MCF 10A (cell line): ENCODE measurements around the gene IL1A. TPM values are rescaled to one million over a fixed set of nuclear protein-coding genes. Genes with fewer than 3 reads are reported as not detected.

Experiments used
- BruUV-seq: library from RNA; stranded (reverse); fragments of 400-500 nt; replicated peaks from 2 replicates; lab custom pipeline; 2021; lab: Mats Ljungman, UMichigan
- CTCF ChIA-PET: fragments of 300-600 bp; sonication (Branson Sonifier 250); formaldehyde crosslinking; extraction: SDS; loops from one replicate; lab custom pipeline; 2021; ENCODE audit warnings: antibody characterized with exemption, inconsistent platforms; lab: Yijun Ruan, JAX
- POLR2A ChIA-PET: fragments of 300-600, 350-650 bp; sonication (Branson Sonifier 250); formaldehyde crosslinking; extraction: SDS; loops from one replicate; lab custom pipeline; 2020; ENCODE audit warnings: antibody characterized with exemption, inconsistent platforms; lab: Yijun Ruan, JAX
- DNase-seq: peaks from one replicate; pipeline ENCODE4 v3.0.0-alpha.2; 2018; ENCODE audit not compliant: unreplicated experiment
- H3K27ac Mint-ChIP-seq: one replicate; pipeline ENCODE4 v1.8.0; 2022; ENCODE audit warnings: mild to moderate bottlenecking, low read depth, mixed read lengths; ENCODE audit not compliant: unreplicated experiment
- H3K27me3 Mint-ChIP-seq: one replicate; pipeline ENCODE4 v1.8.0; 2022; ENCODE audit warnings: mixed read lengths; ENCODE audit not compliant: insufficient read depth, unreplicated experiment
- H3K36me3 Mint-ChIP-seq: one replicate; pipeline ENCODE4 v1.8.0; 2022; ENCODE audit warnings: mild to moderate bottlenecking, moderate library complexity, mixed read lengths; ENCODE audit not compliant: insufficient read depth, unreplicated experiment
- H3K4me1 Mint-ChIP-seq: one replicate; pipeline ENCODE4 v1.8.0; 2022; ENCODE audit warnings: mixed read lengths; ENCODE audit not compliant: insufficient read depth, unreplicated experiment
- H3K4me3 Mint-ChIP-seq: one replicate; pipeline ENCODE4 v1.8.0; 2022; ENCODE audit warnings: mild to moderate bottlenecking, moderate library complexity, mixed read lengths; ENCODE audit not compliant: unreplicated experiment
- H3K9me3 Mint-ChIP-seq: one replicate; pipeline ENCODE4 v1.8.0; 2022; ENCODE audit warnings: mixed read lengths; ENCODE audit not compliant: unreplicated experiment
- CTCF ChIP-seq: fragments of 200-600 bp; IDR thresholded peaks from one replicate; pipeline ENCODE4 v1.8.0; 2022; ENCODE audit warnings: antibody characterized with exemption, mild to moderate bottlenecking; ENCODE audit not compliant: unreplicated experiment
- intact Hi-C: fragments of 100-400 bp; cut with micrococcal nuclease; formaldehyde crosslinking; loops from 2 replicates; pipeline ENCODE4 v1.14.1; 2022
- total RNA-seq: library from RNA; stranded (reverse); gene quantifications from 2 replicates; pipeline ENCODE4 v1.2.3, GENCODE V29; 2022

Gene IL1A
- total RNA-seq, 1 experiment from 2014 or later = 170 TPM

GRCh38 chr2:112727276-112728028 is 56.8 kb downstream of the IL1A start:
- H3K36me3 Mint-ChIP-seq = no peaks in the 10 kb centered on the region
- BruUV-seq = no TSS peak
- no peak overlapping the region for H3K27ac Mint-ChIP-seq
- DNase-seq = no peak
- H3K4me1 Mint-ChIP-seq = no peaks in the 10 kb centered on the region
- H3K9me3 Mint-ChIP-seq = no peaks in the 10 kb centered on the region
- no peaks in the 10 kb centered on the region for H3K27me3 Mint-ChIP-seq
- ChIA-PET POLR2A (interaction anchor here (0.7 to 6.2 kb wide), 9 partner anchors 10 to 145 kb away, joined by 4 to 53 read pairs (median 8); partner anchors contain the start of gene SLC20A1), CTCF (interaction anchor here (0.6 to 9.7 kb wide), 33 partner anchors 10 to 490 kb away, joined by 3 to 210 read pairs (median 6); partner anchors contain the start of genes CHCHD5 and SLC20A1)
- intact Hi-C loops = loop anchor here (2.0 kb wide), 2 partner anchors 71 to 185 kb away; partner anchors contain the start of gene POLR1B
- no peak for TF ChIP-seq CTCF
- no peak overlapping the region for H3K4me3 Mint-ChIP-seq

GRCh38 chr2:112726487-112727190 is 57.7 kb downstream of the IL1A start:
- Mint-ChIP-seq H3K9me3 (no peaks in the 10 kb centered on the region), H3K4me1 (no peaks in the 10 kb centered on the region), H3K27ac (no peak overlapping the region), H3K36me3 (no peaks in the 10 kb centered on the region), H3K4me3 (no peak overlapping the region), H3K27me3 (no peaks in the 10 kb centered on the region)
- peak; percentile 98 for TF ChIP-seq CTCF
- peak; percentile 94 for DNase-seq
- POLR2A ChIA-PET = interaction anchor here (0.7 to 6.2 kb wide), 12 partner anchors 11 to 144 kb away, joined by 4 to 53 read pairs (median 6); partner anchors contain the start of gene SLC20A1
- BruUV-seq = no TSS peak
- CTCF ChIA-PET = interaction anchor here (0.6 to 9.7 kb wide), 46 partner anchors 11 to 363 kb away, joined by 3 to 210 read pairs (median 4); partner anchors contain the start of genes CHCHD5 and SLC20A1
- intact Hi-C loops = loop anchor here (1.0 to 2.0 kb wide), 5 partner anchors 70 to 184 kb away; partner anchors contain the start of genes POLR1B and SLC20A1

GRCh38 chr2:112725545-112726457 is 58.5 kb downstream of the IL1A start:
- Mint-ChIP-seq H3K27me3 (no peaks in the 10 kb centered on the region), H3K27ac (no peak overlapping the region), H3K9me3 (no peaks in the 10 kb centered on the region), H3K4me3 (no peak overlapping the region), H3K4me1 (no peaks in the 10 kb centered on the region), H3K36me3 (no peaks in the 10 kb centered on the region)
- intact Hi-C loops = loop anchor here (1.0 to 2.0 kb wide), 5 partner anchors 69 to 183 kb away; partner anchors contain the start of genes POLR1B and SLC20A1
- ChIA-PET CTCF (interaction anchor here (0.6 to 9.7 kb wide), 34 partner anchors 10 to 229 kb away, joined by 3 to 210 read pairs (median 5); partner anchors contain the start of genes CHCHD5 and SLC20A1), POLR2A (interaction anchor here (0.6 to 6.2 kb wide), 11 partner anchors 12 to 127 kb away, joined by 3 to 53 read pairs (median 6); partner anchors contain the start of gene SLC20A1)
- no peak for DNase-seq
- TF ChIP-seq CTCF = no peak
- BruUV-seq = no TSS peak
